ENCODE data around the gene CD320. TPM values are rescaled to one million over a fixed set of nuclear protein-coding genes. Genes with fewer than 3 reads are reported as not detected.

CD320 gene
- total RNA-seq, result 10 to 100 TPM; 26.8 to 47.0 TPM

DNA sequence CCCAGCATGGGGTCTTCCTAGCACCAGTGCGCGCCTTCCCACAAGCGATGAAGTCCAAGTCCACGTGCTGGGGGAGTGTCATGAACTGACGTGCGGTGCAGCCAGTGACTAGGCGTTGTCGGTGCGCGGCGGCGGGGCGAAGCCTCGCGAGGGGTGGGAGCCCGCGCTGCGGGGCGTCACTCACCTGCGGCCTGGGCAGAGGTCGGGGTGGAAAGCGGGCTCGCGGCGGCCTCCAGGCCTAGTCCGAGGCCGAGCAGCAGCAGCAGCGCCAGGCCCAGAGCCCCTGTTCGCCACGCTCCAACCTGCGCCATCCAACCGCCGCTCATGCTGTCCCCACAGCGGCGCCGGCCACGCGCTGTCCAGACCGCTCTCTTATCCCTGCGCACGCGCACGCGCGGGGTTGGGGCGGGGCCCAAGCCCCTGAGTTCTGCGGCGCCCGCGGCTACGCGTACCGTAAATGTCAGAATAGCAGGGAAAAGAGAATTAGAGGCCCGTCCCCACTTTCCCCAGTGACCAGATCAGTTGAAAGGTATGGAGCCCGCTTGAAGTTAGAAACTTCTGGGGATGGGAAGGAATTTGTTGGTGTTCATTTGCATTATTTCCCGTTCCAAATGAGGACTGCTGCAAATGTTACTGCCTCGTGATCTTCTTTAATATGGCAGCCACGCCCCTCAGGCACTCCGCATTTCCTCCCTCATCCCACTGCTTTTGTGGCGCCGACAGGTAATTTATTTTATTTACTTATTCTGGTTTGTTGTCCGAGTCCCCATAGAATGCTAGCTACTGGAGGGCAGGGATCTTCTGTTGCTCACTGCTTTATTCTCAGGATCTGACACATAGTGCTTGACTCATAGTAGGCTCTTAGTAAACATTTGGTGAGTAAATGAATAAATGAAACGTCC lies at the start of gene CD320:
CD320 (minus strand) TSS at position 394 of the 902 bp plus-strand sequence; CDS start at position 326, 68 bp downstream.

DNA sequence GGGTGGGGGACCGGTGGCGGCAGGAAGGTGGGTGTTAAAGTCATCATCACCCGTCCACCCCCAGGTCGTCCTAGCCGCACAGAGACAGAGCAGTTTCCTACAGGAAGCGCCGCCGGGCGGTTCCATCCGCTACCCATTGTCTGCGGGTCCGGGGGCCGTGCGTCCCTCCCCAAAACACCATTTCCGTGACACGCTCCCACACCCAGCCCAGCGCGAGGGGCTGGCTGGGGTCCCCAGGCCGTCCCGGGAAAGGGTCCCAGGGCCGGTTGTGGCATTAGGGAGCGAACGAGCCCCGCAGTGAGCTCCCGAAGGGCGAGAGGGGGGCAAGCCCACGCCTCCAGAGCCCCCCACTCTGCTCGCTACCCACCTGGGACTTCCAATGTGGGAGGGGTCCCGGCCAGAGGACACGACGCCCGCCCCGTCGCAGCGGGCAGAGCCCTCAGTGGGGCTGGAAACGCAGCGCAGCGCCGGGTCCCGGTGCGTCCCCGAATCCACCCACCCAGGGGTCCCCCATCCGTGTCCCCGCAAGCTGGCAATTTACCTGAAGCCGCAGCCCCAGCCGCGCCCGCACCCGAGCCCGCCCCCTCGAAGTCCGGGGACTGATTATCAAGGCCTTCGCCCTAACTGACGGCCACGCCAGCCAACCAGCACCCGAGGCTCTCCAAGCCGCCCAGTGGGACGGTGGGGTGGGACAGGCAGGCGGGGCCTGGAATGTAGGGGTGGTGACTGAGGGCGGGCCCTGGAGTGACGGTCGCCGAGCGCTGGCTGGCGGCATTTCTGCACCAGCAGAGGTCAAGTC lies 34.7 kb upstream of the CD320 start, which contains the start of gene KANK3:
KANK3 (minus strand) TSS at position 579 of the 799 bp plus-strand sequence. CDS start 5,434 bp downstream, outside the sequence.

DNA sequence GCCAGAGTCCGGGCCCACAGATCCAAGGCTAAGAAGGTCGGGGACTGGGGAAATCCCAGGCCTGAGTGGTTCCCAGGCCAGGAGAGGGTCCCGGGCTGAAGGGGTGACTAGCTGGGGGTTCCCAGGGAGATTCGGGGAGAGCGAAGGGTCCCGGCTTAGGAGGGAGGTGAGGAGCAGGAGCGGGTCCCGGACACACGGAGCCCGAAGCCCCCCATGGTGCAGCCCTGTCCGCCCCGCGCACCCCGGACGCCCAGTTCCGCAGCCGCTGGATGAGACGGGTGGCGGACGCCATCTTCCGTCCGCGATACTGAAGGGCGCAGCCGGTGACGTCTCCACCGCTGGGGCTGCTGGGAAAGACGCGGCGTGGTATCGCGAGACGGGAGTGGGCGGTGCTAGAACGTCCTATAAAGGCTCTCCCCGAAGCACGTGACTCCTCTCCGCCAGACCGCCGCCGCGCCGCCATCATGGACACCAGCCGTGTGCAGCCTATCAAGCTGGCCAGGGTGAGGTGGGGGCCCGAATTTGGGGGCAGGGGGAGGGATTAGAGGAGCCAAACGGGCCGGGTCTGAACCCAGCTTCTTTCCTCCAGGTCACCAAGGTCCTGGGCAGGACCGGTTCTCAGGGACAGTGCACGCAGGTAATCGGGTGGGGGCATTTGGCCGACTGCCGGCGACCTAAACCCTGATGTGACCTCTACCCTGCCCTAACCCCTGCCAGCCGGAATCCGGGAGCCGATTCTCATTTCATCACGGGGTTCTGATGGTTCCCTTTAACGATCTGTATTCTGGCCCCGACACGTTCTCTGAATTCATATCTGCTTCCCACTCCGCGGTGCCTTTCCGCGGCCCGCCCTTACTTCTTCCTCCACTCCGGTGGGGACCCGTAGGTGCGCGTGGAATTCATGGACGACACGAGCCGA lies 13.2 kb upstream of the CD320 start, which contains the start of the genes NDUFA7 and RPS28:
NDUFA7 (minus strand) TSS at position 309 of the 919 bp plus-strand sequence; CDS start at position 292, 17 bp downstream.
RPS28 (plus strand) TSS at position 430 of the 919 bp plus-strand sequence; CDS start at position 465, 35 bp downstream.

Other genes starting within 250 kb of the CD320 start
- not detected for gene FBN3, start 158.8 kb downstream of the CD320 start, total RNA-seq
- gene CERS4, start 99.0 kb downstream of the CD320 start, total RNA-seq, result 10 to 100 TPM; 61.3 to 75.0 TPM
- 10 to 100 TPM; 30.6 to 35.0 TPM for gene NDUFA7, start 13.0 kb upstream of the CD320 start, total RNA-seq
- gene RPS28, start 13.1 kb upstream of the CD320 start, total RNA-seq, result 10 to 100 TPM; 91.6 to 97.0 TPM
- gene KANK3, start 34.9 kb upstream of the CD320 start, total RNA-seq, result under 1 TPM; under 0.01 TPM
- 1 to 10 TPM in 1 of 2 donors, under 1 TPM in 1; 0.33 to 1.7 TPM for gene ANGPTL4, start 55.8 kb upstream of the CD320 start, total RNA-seq
- 10 to 100 TPM; 20.0 to 43.3 TPM for gene RAB11B, start 82.0 kb upstream of the CD320 start, total RNA-seq
- gene MARCHF2, start 104.9 kb upstream of the CD320 start, total RNA-seq, result 10 to 100 TPM; 76.3 to 89.8 TPM
- gene HNRNPM, start 136.6 kb upstream of the CD320 start, total RNA-seq, result 10 to 100 TPM; 37.2 to 64.3 TPM
- gene PRAM1, start 194.3 kb upstream of the CD320 start, total RNA-seq, result not detected
- gene ZNF414, start 205.8 kb upstream of the CD320 start, total RNA-seq, result 1 to 10 TPM; 5.5 to 6.3 TPM

Data from melanocyte of skin (primary cell).